Left lung (tissue), 10 donors: ENCODE data around the gene CCDC159. TPM values are rescaled to one million over a fixed set of nuclear protein-coding genes. Genes with fewer than 3 reads are reported as not detected.

ENCODE experiments used
- ATAC-seq: fragments of 200-7000 bp; cut with Tn5 transposase; one replicate; pipeline ENCODE4 v1.9.1; 2020; ENCODE audit warnings: moderate library complexity
- DNase-seq, 4 donors: peaks; one replicate each; pipeline ENCODE4 v3.0.0-alpha.2; 2013 to 2020
- H3K27ac ChIP-seq, 2 donors: fragments of 200-600 bp; sonication (generic) in 1 of 2; one replicate each; pipeline versions ENCODE4 v1.5.0 to v1.8.0; 2020 to 2021
- H3K27me3 ChIP-seq, 2 donors: fragments of 200-600 bp; sonication (generic) in 1 of 2; one replicate each; pipeline versions ENCODE4 v1.5.0 to v1.8.0; 2020 to 2021
- H3K36me3 ChIP-seq, 2 donors: fragments of 200-600 bp; sonication (generic) in 1 of 2; one replicate each; pipeline versions ENCODE4 v1.5.0 to v1.8.0; 2020 to 2021
- H3K4me1 ChIP-seq, 2 donors: fragments of 200-600 bp; one replicate each; pipeline ENCODE4 v1.8.0; 2021
- H3K4me3 ChIP-seq, 2 donors: fragments of 200-600 bp; sonication (generic) in 1 of 2; one replicate each; pipeline versions ENCODE4 v1.5.0 to v1.8.0; 2020 to 2021; ENCODE audit warnings: mild to moderate bottlenecking in 1 of 2
- H3K9me3 ChIP-seq, 2 donors: fragments of 200-600 bp; sonication (generic) in 1 of 2; one replicate each; pipeline versions ENCODE4 v1.5.0 to v1.8.0; 2020 to 2021
- intact Hi-C, 2 donors: fragments of 100-400 bp; cut with DNase I; formaldehyde crosslinking; loops; one replicate each; pipeline versions ENCODE4 v1.11.2 to v1.14.2; 2022
- polyA plus RNA-seq, 6 donors: library from polyadenylated mRNA; unstranded; fragments of 120-200 nt; gene quantifications; one replicate each; pipeline ENCODE4 v1.2.1, GENCODE V29; 2013; ENCODE audit not compliant: insufficient read length in 6 of 6
- total RNA-seq, 2 donors: library from RNA; stranded (reverse); fragmentation: NEBNext Ultra II Directional; extraction: Animal tissue kit (Norgen Biotek cat#: 25700); gene quantifications; one replicate each; pipeline ENCODE4 v1.2.1, GENCODE V29; 2021
- TF ChIP-seq, protein P1 (sequence below), 2 donors: fragments of 200-600 bp; sonication (generic) in 1 of 2; IDR thresholded peaks; one replicate each; pipeline versions ENCODE4 v1.5.0 to v1.8.0; 2021; ENCODE audit warnings: antibody characterized with exemption in 2 of 2
- donor health status: DM: no; HTN: yes; CAD: no.
- donor health status: DM: no; HTN: no; CAD: no.

CCDC159 gene
- total and polyA plus RNA-seq, 8 donors: 29.9 to 56.4 (median 44.7) TPM

- Histone ChIP-seq H3K4me3 (peak overlapping the region in 1 of 2 donors; percentile 7), H3K36me3 (peaks cover 0 to 39% of the 10 kb centered on the region in 2 donors), H3K27ac (peak overlapping the region; percentile 76 to 94), H3K9me3 (no peaks in the 10 kb centered on the region), H3K27me3 (no peaks in the 10 kb centered on the region), H3K4me1 (peaks cover 26 to 77% of the 10 kb centered on the region in 2 donors)
- intact Hi-C loops: no loop called here
- TF ChIP-seq, protein P1, sequence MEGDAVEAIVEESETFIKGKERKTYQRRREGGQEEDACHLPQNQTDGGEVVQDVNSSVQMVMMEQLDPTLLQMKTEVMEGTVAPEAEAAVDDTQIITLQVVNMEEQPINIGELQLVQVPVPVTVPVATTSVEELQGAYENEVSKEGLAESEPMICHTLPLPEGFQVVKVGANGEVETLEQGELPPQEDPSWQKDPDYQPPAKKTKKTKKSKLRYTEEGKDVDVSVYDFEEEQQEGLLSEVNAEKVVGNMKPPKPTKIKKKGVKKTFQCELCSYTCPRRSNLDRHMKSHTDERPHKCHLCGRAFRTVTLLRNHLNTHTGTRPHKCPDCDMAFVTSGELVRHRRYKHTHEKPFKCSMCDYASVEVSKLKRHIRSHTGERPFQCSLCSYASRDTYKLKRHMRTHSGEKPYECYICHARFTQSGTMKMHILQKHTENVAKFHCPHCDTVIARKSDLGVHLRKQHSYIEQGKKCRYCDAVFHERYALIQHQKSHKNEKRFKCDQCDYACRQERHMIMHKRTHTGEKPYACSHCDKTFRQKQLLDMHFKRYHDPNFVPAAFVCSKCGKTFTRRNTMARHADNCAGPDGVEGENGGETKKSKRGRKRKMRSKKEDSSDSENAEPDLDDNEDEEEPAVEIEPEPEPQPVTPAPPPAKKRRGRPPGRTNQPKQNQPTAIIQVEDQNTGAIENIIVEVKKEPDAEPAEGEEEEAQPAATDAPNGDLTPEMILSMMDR (IDR thresholded peaks at IDR 0.05): no peak
- no peak for DNase-seq
- peak; percentile 10 for ATAC-seq
Observed at GRCh38 chr19:11323601-11324078, 22.7 kb upstream of the CCDC159 start.

DNA sequence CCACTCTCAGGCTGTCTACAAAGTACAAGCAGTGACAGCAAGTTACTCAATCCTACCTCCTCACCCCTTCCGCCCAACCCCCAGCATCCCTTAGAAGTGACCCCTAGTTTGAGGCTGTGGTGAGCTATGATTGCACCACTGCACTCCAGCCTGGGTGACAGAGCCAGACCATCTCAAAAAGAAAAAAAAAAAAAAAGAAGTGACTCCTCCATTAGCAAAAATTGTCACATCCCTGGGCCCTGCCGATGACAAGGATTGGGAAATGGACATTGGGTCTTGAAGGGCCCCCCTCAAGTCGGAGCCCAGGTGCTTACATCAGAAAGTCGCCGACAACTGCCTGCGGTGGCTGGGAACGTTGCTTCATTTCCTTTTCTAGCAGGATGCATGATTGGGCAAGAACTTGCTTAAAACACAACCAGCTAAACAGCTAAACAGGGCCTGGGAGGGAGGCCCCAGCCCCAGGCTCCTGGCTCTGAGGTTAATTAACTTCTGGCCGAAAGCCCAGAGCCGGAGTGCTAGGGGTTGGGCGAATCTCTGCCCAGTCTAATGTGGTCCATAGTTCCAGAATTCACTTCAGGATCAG is 22.1 kb upstream of the CCDC159 start:
- intact Hi-C loops: no loop called here
- ATAC-seq (peak; percentile 85), DNase-seq (peak; percentile 85 to 93 (median 90))
- H3K27ac ChIP-seq: peak overlapping the region; percentile 76 to 94
- TF ChIP-seq, protein P1 (IDR thresholded peaks at IDR 0.05): no peak
- H3K36me3 ChIP-seq: peaks cover 0 to 45% of the 10 kb centered on the region in 2 donors
- H3K4me3 ChIP-seq: peak overlapping the region in 1 of 2 donors; percentile 7
- H3K9me3 ChIP-seq: no peaks in the 10 kb centered on the region
- peaks cover 26 to 71% of the 10 kb centered on the region in 2 donors for H3K4me1 ChIP-seq
- H3K27me3 ChIP-seq: no peaks in the 10 kb centered on the region

- Histone ChIP-seq H3K4me1 (peaks cover 26 to 64% of the 10 kb centered on the region in 2 donors), H3K27me3 (no peaks in the 10 kb centered on the region), H3K9me3 (no peaks in the 10 kb centered on the region), H3K36me3 (peaks cover 0 to 52% of the 10 kb centered on the region in 2 donors), H3K27ac (peak overlapping the region; percentile 76 to 94), H3K4me3 (peak overlapping the region in 1 of 2 donors; percentile 7)
- DNase-seq: peak in 2 of 4 donors; percentile 22 to 72
- no peak for ATAC-seq
- TF ChIP-seq, protein P1 (IDR thresholded peaks at IDR 0.05): no peak
- intact Hi-C loops: no loop called here
Observed at GRCh38 chr19:11324748-11325389, 21.4 kb upstream of the CCDC159 start.

DNA sequence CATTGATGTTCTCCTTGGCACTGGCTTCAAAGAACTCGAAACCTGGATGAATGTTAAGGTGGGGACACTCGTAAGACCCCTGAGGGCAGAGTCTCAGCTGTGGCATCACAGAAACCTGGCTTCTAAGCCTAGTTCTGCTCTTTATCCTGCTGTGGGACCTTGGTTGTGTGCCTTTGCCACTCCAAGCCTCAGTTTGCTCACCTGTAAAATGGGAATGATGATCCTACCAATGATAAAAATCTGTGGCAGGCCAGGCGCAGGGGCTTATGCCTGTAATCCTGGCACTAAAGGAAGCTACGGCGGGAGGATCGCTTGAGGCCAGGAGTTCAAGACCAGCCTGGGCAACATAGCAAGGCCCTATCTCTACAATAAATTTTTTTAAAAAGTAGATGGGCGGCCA is 20.8 kb upstream of the CCDC159 start:
- Histone ChIP-seq H3K27ac (peak overlapping the region in 1 of 2 donors; percentile 94), H3K4me3 (no peak overlapping the region), H3K4me1 (peaks cover 26 to 57% of the 10 kb centered on the region in 2 donors), H3K36me3 (peaks cover 0 to 58% of the 10 kb centered on the region in 2 donors), H3K9me3 (no peaks in the 10 kb centered on the region), H3K27me3 (no peaks in the 10 kb centered on the region)
- TF ChIP-seq, protein P1 (IDR thresholded peaks at IDR 0.05): no peak
- peak in 1 of 4 donors; percentile 18 for DNase-seq
- intact Hi-C loops: no loop called here
- ATAC-seq: no peak

GRCh38 chr19:11330127-11330526 is 16.2 kb upstream of the CCDC159 start:
- no peak overlapping the region for H3K4me3 ChIP-seq
- TF ChIP-seq, protein P1 (IDR thresholded peaks at IDR 0.05): no peak
- intact Hi-C loops: no loop called here
- H3K4me1 ChIP-seq: peaks cover 0 to 13% of the 10 kb centered on the region in 2 donors
- no peak for DNase-seq
- no peak overlapping the region for H3K27ac ChIP-seq
- peaks cover 0 to 100% of the 10 kb centered on the region in 2 donors for H3K36me3 ChIP-seq
- no peaks in the 10 kb centered on the region for H3K27me3 ChIP-seq
- no peak for ATAC-seq
- no peaks in the 10 kb centered on the region for H3K9me3 ChIP-seq
